K562 (cell line): Measurements from ENCODE around the gene ACBD4. TPM values are rescaled to one million over a fixed set of nuclear protein-coding genes. Genes with fewer than 3 reads are reported as not detected.

Source experiments
- AFF4 ChIP-seq: sonication (generic); formaldehyde crosslinking; IDR thresholded peaks from 2 replicates; pipeline ENCODE4 v1.8.0; 2023; ENCODE audit warnings: mild to moderate bottlenecking, missing genetic modification reagents
- BRD4 ChIP-seq: fragments of 200-600 bp; sonication (generic); IDR thresholded peaks from 2 replicates; pipeline ENCODE4 v1.6.1; 2017; ENCODE audit warnings: inconsistent platforms
- CBFB ChIP-seq: sonication (generic); formaldehyde crosslinking; IDR thresholded peaks from 2 replicates; pipeline ENCODE4 v1.4.0; 2020; ENCODE audit warnings: mild to moderate bottlenecking, missing genetic modification reagents
- COPS2 ChIP-seq: fragments of 450-650 bp; conservative IDR thresholded peaks from 2 replicates; pipeline ENCODE4 v1.6.1; 2016; ENCODE audit warnings: mild to moderate bottlenecking, moderate library complexity
- ELF2 ChIP-seq: fragments of 250-450 bp; sonication (Bioruptor Pico); IDR thresholded peaks from 2 replicates; pipeline ENCODE4 v1.5.0; 2021; ENCODE audit warnings: mild to moderate bottlenecking
- ESRRB ChIP-seq: fragments of 250-450 bp; sonication (Bioruptor Pico); IDR thresholded peaks from 2 replicates; pipeline ENCODE4 v1.5.0; 2020; ENCODE audit warnings: mild to moderate bottlenecking, moderate library complexity, borderline replicate concordance
- HNRNPH1 ChIP-seq: fragments of 200-400 bp; formaldehyde crosslinking; optimal IDR thresholded peaks from 2 replicates; pipeline ENCODE3; 2017; ENCODE audit warnings: low read depth, mild to moderate bottlenecking, low read length, moderate library complexity
- ILK ChIP-seq: fragments of 450-650 bp; IDR thresholded peaks from 2 replicates; pipeline ENCODE4 v1.6.1; 2016; ENCODE audit warnings: missing genetic modification characterization, low read depth, mild to moderate bottlenecking, missing compliant biosample characterization, moderate library complexity, borderline replicate concordance
- KAT7 ChIP-seq: sonication (generic); formaldehyde crosslinking; IDR thresholded peaks from 2 replicates; pipeline ENCODE4 v1.8.0; 2022; ENCODE audit warnings: missing genetic modification reagents, mild to moderate bottlenecking, borderline replicate concordance
- MXD1 ChIP-seq: fragments of 250-450 bp; sonication (Bioruptor Pico); IDR thresholded peaks from 2 replicates; pipeline ENCODE4 v1.8.0; 2021; ENCODE audit warnings: borderline replicate concordance, mild to moderate bottlenecking, moderate library complexity; ENCODE audit not compliant: poor library complexity, severe bottlenecking
- NFATC3 ChIP-seq: fragments of 450-650 bp; IDR thresholded peaks from 2 replicates; pipeline ENCODE4 v1.6.1; 2017; ENCODE audit warnings: mild to moderate bottlenecking
- POU5F1 ChIP-seq: fragments of 150-350 bp; IDR thresholded peaks from 2 replicates; pipeline ENCODE4 v1.6.1; 2014; ENCODE audit warnings: borderline replicate concordance, low read length, low read depth, mild to moderate bottlenecking; ENCODE audit not compliant: partially characterized antibody
- RBM34 ChIP-seq: fragments of 200-400 bp; formaldehyde crosslinking; IDR thresholded peaks from 2 replicates; pipeline ENCODE4 v1.6.1; 2018; ENCODE audit warnings: low read length, borderline replicate concordance; ENCODE audit not compliant: insufficient read depth
- SAFB2 ChIP-seq: fragments of 200-400 bp; formaldehyde crosslinking; IDR thresholded peaks from 2 replicates; pipeline ENCODE4 v1.6.1; 2018; ENCODE audit warnings: borderline replicate concordance, low read length, low read depth, moderate library complexity; ENCODE audit not compliant: severe bottlenecking
- SUPT5H ChIP-seq: fragments of 450-650 bp; IDR thresholded peaks from 2 replicates; pipeline ENCODE4 v1.6.1; 2016
- TBL1XR1 ChIP-seq, 2 experiments: IDR thresholded peaks; 2 replicates each; pipeline ENCODE4 v1.6.1; 2012; ENCODE audit warnings: improper control_type of control experiment in 2 of 2, low read length in 2 of 2, mild to moderate bottlenecking in 1 of 2
- ZNF174 ChIP-seq: fragments of 250-450 bp; sonication (Bioruptor Pico); IDR thresholded peaks from 2 replicates; pipeline ENCODE4 v1.4.0; 2020; ENCODE audit warnings: mild to moderate bottlenecking
- ZNF583 ChIP-seq: fragments of 250-450 bp; sonication (Bioruptor Pico); IDR thresholded peaks from 2 replicates; pipeline ENCODE4 v1.4.0; 2020
- ZNF79 ChIP-seq: fragments of 250-450 bp; sonication (Bioruptor Pico); IDR thresholded peaks from 2 replicates; pipeline ENCODE4 v1.4.0; 2020; ENCODE audit warnings: low read depth, mild to moderate bottlenecking, moderate library complexity
- polyA plus RNA-seq, 8 experiments: library from polyadenylated mRNA; depleted of rRNA in 4 of 8; stranded (reverse) in 5 of 8; unstranded in 3 of 8; fragments of >200 nt; fragmentation: Nextera tagmentation in 2 of 8; fragmentation: Illumina TruSeq in 1 of 8; extraction: Ambion mirVana in 2 of 8; extraction: Trizol in 1 of 8; gene quantifications; 2 replicates each; pipeline versions ENCODE4 v1.2.1 to v1.2.3, GENCODE V29; 2011 to 2014; ENCODE audit warnings: inconsistent platforms in 1 of 8, missing spikeins in 1 of 8
- total RNA-seq, 7 experiments: library from RNA; depleted of rRNA in 6 of 7; stranded (reverse); fragments of >200 nt in 6 of 7; fragmentation: Illumina TruSeq in 2 of 7; extraction: Trizol in 2 of 7; gene quantifications; 2 replicates each; pipeline versions ENCODE4 v1.2.1 to v1.2.3, GENCODE V29; 2011 to 2021; ENCODE audit warnings: low replicate concordance in 1 of 7
- TF ChIP-seq, protein P1 (sequence below): IDR thresholded peaks from 2 replicates; pipeline ENCODE4 v1.6.1; 2011; ENCODE audit not compliant: insufficient read length; ENCODE audit errors: extremely low read depth
- TF ChIP-seq, protein P2 (sequence below), 3 experiments: IDR thresholded peaks in 2 of 3; conservative IDR thresholded peaks in 1 of 3; 2 replicates each; pipeline ENCODE4 v1.5.1; 2011 to 2012; ENCODE audit warnings: low read length in 3 of 3, mild to moderate bottlenecking in 3 of 3, control low read depth in 2 of 3, improper control_type of control experiment in 1 of 3, inconsistent platforms in 1 of 3, low read depth in 1 of 3, mixed read lengths in 1 of 3, moderate library complexity in 1 of 3; ENCODE audit not compliant: insufficient read depth in 2 of 3

Gene ACBD4
- total and polyA plus RNA-seq, 9 of the 15 experiments (the other 6 are each of a cell fraction or from before 2014, with no cell fraction given), result 0.14 to 6.9 (median 4.6) TPM

- TF ChIP-seq, protein P1, sequence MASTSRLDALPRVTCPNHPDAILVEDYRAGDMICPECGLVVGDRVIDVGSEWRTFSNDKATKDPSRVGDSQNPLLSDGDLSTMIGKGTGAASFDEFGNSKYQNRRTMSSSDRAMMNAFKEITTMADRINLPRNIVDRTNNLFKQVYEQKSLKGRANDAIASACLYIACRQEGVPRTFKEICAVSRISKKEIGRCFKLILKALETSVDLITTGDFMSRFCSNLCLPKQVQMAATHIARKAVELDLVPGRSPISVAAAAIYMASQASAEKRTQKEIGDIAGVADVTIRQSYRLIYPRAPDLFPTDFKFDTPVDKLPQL, result no peak
- TF ChIP-seq COPS2, result no peak
- no peak for TF ChIP-seq TBL1XR1 (IDR thresholded peaks at IDR 0.05; ENCODE audit: low read length in 2 of 2)
- no peak for TF ChIP-seq ZNF79
- no peak for TF ChIP-seq RBM34
- TF ChIP-seq SUPT5H, result peak; percentile 55
- TF ChIP-seq ESRRB (CRISPR knock-in tag), result no peak
- no peak for TF ChIP-seq ZNF174
- TF ChIP-seq AFF4 (CRISPR knock-in tag), result peak; percentile 39; the same call in 1 of the 2 replicates
- no peak for TF ChIP-seq MXD1 (CRISPR knock-in tag)
- no peak for TF ChIP-seq KAT7 (CRISPR knock-in tag)
- peak; percentile 87 for TF ChIP-seq CBFB (CRISPR knock-in tag)
- TF ChIP-seq HNRNPH1, result no peak
- TF ChIP-seq, protein P2, sequence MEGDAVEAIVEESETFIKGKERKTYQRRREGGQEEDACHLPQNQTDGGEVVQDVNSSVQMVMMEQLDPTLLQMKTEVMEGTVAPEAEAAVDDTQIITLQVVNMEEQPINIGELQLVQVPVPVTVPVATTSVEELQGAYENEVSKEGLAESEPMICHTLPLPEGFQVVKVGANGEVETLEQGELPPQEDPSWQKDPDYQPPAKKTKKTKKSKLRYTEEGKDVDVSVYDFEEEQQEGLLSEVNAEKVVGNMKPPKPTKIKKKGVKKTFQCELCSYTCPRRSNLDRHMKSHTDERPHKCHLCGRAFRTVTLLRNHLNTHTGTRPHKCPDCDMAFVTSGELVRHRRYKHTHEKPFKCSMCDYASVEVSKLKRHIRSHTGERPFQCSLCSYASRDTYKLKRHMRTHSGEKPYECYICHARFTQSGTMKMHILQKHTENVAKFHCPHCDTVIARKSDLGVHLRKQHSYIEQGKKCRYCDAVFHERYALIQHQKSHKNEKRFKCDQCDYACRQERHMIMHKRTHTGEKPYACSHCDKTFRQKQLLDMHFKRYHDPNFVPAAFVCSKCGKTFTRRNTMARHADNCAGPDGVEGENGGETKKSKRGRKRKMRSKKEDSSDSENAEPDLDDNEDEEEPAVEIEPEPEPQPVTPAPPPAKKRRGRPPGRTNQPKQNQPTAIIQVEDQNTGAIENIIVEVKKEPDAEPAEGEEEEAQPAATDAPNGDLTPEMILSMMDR (IDR thresholded peaks at IDR 0.05 in 2 of 3, conservative IDR thresholded peaks at IDR 0.05 in 1 of 3; ENCODE audit: insufficient read depth in 2 of 3, low read depth in 1 of 3, low read length in 3 of 3), result peak; percentile 84 to 89 (median 86)
- no peak for TF ChIP-seq ELF2 (CRISPR knock-in tag)
- no peak for TF ChIP-seq BRD4
- no peak for TF ChIP-seq SAFB2
- no peak for TF ChIP-seq ZNF583 (CRISPR knock-in tag)
- TF ChIP-seq POU5F1, result no peak
- no peak for TF ChIP-seq NFATC3
- no peak for TF ChIP-seq ILK (tag)
Observed at GRCh38 chr17:45132572-45133463, 2.7 kb upstream of the ACBD4 start (continued).
